Cardiac muscle cell (in vitro differentiated cells and primary cell): ENCODE results near the gene CUX1. TPM values are rescaled to one million over a fixed set of nuclear protein-coding genes. Genes with fewer than 3 reads are reported as not detected.

Experiments used
- DNase-seq, 2 donors: peaks; one replicate each; pipeline versions ENCODE4 v3.0.0 to v3.0.0-alpha.2; 2010 to 2017; ENCODE audit warnings: low read depth in 1 of 2, low spot score in 1 of 2
- H3K27ac ChIP-seq: fragments of 200-600 bp; sonication (generic); 2 replicates; pipeline ENCODE4 v1.5.1; 2016
- H3K27me3 ChIP-seq: fragments of 200-600 bp; sonication (generic); 2 replicates; pipeline ENCODE4 v1.6.0; 2016; ENCODE audit warnings: control low read depth
- H3K36me3 ChIP-seq: fragments of 200-600 bp; sonication (generic); 2 replicates; pipeline ENCODE4 v1.5.1; 2016; ENCODE audit warnings: control low read depth
- H3K4me1 ChIP-seq: fragments of 200-600 bp; sonication (generic); 2 replicates; pipeline ENCODE4 v1.8.1; 2017; ENCODE audit warnings: low read depth, mild to moderate bottlenecking, mixed run types
- H3K4me3 ChIP-seq: fragments of 200-600 bp; sonication (generic); 2 replicates; pipeline ENCODE4 v1.5.1; 2016; ENCODE audit warnings: mild to moderate bottlenecking
- H3K9me3 ChIP-seq: fragments of 200-600 bp; sonication (generic); 2 replicates; pipeline ENCODE4 v1.5.1; 2017; ENCODE audit warnings: low read depth, mild to moderate bottlenecking, control low read depth
- CTCF ChIP-seq: IDR thresholded peaks from 2 replicates; pipeline ENCODE4 v1.5.1; 2012; ENCODE audit warnings: low read depth, mild to moderate bottlenecking, low read length
- polyA plus RNA-seq: library from polyadenylated mRNA; unstranded; fragments of >200 nt; fragmentation: Nextera tagmentation; extraction: Ambion mirVana; gene quantifications from 2 replicates; pipeline ENCODE4 v1.2.1, GENCODE V29; 2016
- total RNA-seq: library from RNA; depleted of rRNA; stranded (reverse); fragments of >200 nt; gene quantifications from 2 replicates; pipeline ENCODE4 v1.2.3, GENCODE V29; 2016

CUX1 gene
- total and polyA plus RNA-seq, 2 experiments from 2014 or later, result 67.7 to 85.3 TPM

GRCh38 chr7:101905203-101905865 is 87.9 kb downstream of the CUX1 start:
- H3K4me3 ChIP-seq, result no peak overlapping the region
- H3K27ac ChIP-seq, result no peak overlapping the region
- H3K4me1 ChIP-seq, result no peaks in the 10 kb centered on the region
- no peaks in the 10 kb centered on the region for H3K27me3 ChIP-seq
- no peaks in the 10 kb centered on the region for H3K9me3 ChIP-seq
- TF ChIP-seq CTCF, result no peak
- no peak for DNase-seq
- H3K36me3 ChIP-seq, result no peaks in the 10 kb centered on the region

GRCh38 chr7:101906291-101907240 is 89.1 kb downstream of the CUX1 start:
- TF ChIP-seq CTCF, result no peak
- Histone ChIP-seq H3K27ac (no peak overlapping the region), H3K9me3 (no peaks in the 10 kb centered on the region)

GRCh38 chr7:101910991-101911799 is 93.8 kb downstream of the CUX1 start:
- H3K27ac ChIP-seq, result peak overlapping the region; percentile 12
- peak in 1 of 2 donors; percentile 48 for DNase-seq
- H3K27me3 ChIP-seq, result no peaks in the 10 kb centered on the region
- peaks cover 11% of the 10 kb centered on the region for H3K4me1 ChIP-seq
- H3K36me3 ChIP-seq, result no peaks in the 10 kb centered on the region
- no peak for TF ChIP-seq CTCF
- no peak overlapping the region for H3K4me3 ChIP-seq
- H3K9me3 ChIP-seq, result no peaks in the 10 kb centered on the region

More at GRCh38 chr7:101906291-101907240, 89.1 kb downstream of the CUX1 start:
- Histone ChIP-seq H3K27me3 (no peaks in the 10 kb centered on the region), H3K4me3 (no peak overlapping the region), H3K36me3 (no peaks in the 10 kb centered on the region), H3K4me1 (no peaks in the 10 kb centered on the region)
- DNase-seq, result no peak

GRCh38 chr7:101911800-101912715 is 94.6 kb downstream of the CUX1 start:
- peak in 1 of 2 donors; percentile 95 for DNase-seq
- Histone ChIP-seq H3K27ac (peak overlapping the region; percentile 12), H3K27me3 (no peaks in the 10 kb centered on the region), H3K4me1 (peaks cover 11% of the 10 kb centered on the region), H3K9me3 (no peaks in the 10 kb centered on the region), H3K4me3 (no peak overlapping the region), H3K36me3 (no peaks in the 10 kb centered on the region)
- no peak for TF ChIP-seq CTCF
